HG03139 (cell line): ENCODE data around the gene PRSS16.
A peak's percentile ranks its signal among the peaks of the same experiment; 100 is the strongest.
"Not testable (repeated sequence)": the region's sequence is repeated elsewhere in the genome, so short reads cannot be mapped to it uniquely, and the experiment has no call there.

ENCODE experiments used
- ATAC-seq: cut with Tn5 transposase; IDR thresholded peaks from one replicate; pipeline ENCODE4 v1.9.1; 2021; ENCODE audit not compliant: unreplicated experiment

The PRSS16 gene

GRCh38 chr6:27241443-27241842, 6.1 kb upstream of the PRSS16 start:
- no peak for ATAC-seq

- ATAC-seq = no peak
Observed at GRCh38 chr6:27242589-27243265, 4.8 kb upstream of the PRSS16 start.

GRCh38 chr6:27248783-27249182, 1.3 kb downstream of the PRSS16 start:
- no peak for ATAC-seq

GRCh38 chr6:27250277-27251111, 3.0 kb downstream of the PRSS16 start:
- no peak for ATAC-seq

- ATAC-seq = peak; percentile 72
Observed at GRCh38 chr6:27251112-27251605, 3.7 kb downstream of the PRSS16 start.

GRCh38 chr6:27251606-27252251, 4.2 kb downstream of the PRSS16 start:
- peak; percentile 72 for ATAC-seq

GRCh38 chr6:27254566-27254965, 7.1 kb downstream of the PRSS16 start:
- ATAC-seq = no peak

- no peak for ATAC-seq
Observed at GRCh38 chr6:27255866-27256265, 8.4 kb downstream of the PRSS16 start.

- no peak for ATAC-seq
Observed at GRCh38 chr6:27260369-27260768, 12.9 kb downstream of the PRSS16 start.

- no peak for ATAC-seq
Observed at GRCh38 chr6:27260836-27261375, 13.4 kb downstream of the PRSS16 start.

- ATAC-seq = no peak
Observed at GRCh38 chr6:27263886-27264285, 16.4 kb downstream of the PRSS16 start.

- not testable (repeated sequence) for ATAC-seq
Observed at GRCh38 chr6:27267003-27267402, 19.5 kb downstream of the PRSS16 start.

GRCh38 chr6:27267857-27268434, 20.4 kb downstream of the PRSS16 start:
- ATAC-seq = no peak

GRCh38 chr6:27268803-27269202, 21.3 kb downstream of the PRSS16 start:
- no peak for ATAC-seq

- ATAC-seq = no peak
Observed at GRCh38 chr6:27273783-27274182, 26.3 kb downstream of the PRSS16 start.

GRCh38 chr6:27275025-27275956, 27.8 kb downstream of the PRSS16 start:
- no peak for ATAC-seq

GRCh38 chr6:27279513-27280063, 32.1 kb downstream of the PRSS16 start:
- ATAC-seq = no peak

GRCh38 chr6:27280064-27280539, 32.6 kb downstream of the PRSS16 start:
- ATAC-seq = no peak

- no peak for ATAC-seq
Observed at GRCh38 chr6:27280540-27281000, 33.1 kb downstream of the PRSS16 start.
